Mesendoderm (in vitro differentiated cells): ENCODE data around the gene SEC11A.
A peak's percentile ranks its signal among the peaks of the same experiment; 100 is the strongest.
"Not testable (repeated sequence)": the region's sequence is repeated elsewhere in the genome, so short reads cannot be mapped to it uniquely, and the experiment has no call there.

Source experiments
- DNase-seq: peaks from one replicate; pipeline ENCODE4 v3.0.0; 2013
- H2AK5ac ChIP-seq: 2 replicates; pipeline ENCODE4 v1.6.1; 2013; ENCODE audit warnings: low read length, inconsistent platforms
- H2BK120ac ChIP-seq: 2 replicates; pipeline ENCODE4 v1.6.1; 2013; ENCODE audit warnings: low read depth, mild to moderate bottlenecking, low read length, moderate library complexity, mixed read lengths
- H2BK15ac ChIP-seq: replicated peaks from 2 replicates; pipeline ENCODE4 v1.6.1; 2013; ENCODE audit warnings: low read depth, mild to moderate bottlenecking, moderate library complexity
- H2BK5ac ChIP-seq: 2 replicates; pipeline ENCODE4 v1.6.1; 2013; ENCODE audit warnings: low read length, inconsistent platforms
- H3K18ac ChIP-seq: 2 replicates; pipeline ENCODE4 v1.6.1; 2013; ENCODE audit warnings: mild to moderate bottlenecking, low read length, mixed read lengths
- H3K23ac ChIP-seq: one replicate; pipeline ENCODE4 v1.6.1; 2013; ENCODE audit warnings: low read length
- H3K27ac ChIP-seq: 2 replicates; pipeline ENCODE4 v1.5.1; 2013; ENCODE audit warnings: low read depth, mild to moderate bottlenecking, inconsistent platforms, low read length, moderate library complexity
- H3K27me3 ChIP-seq: 2 replicates; pipeline ENCODE4 v1.6.1; 2013; ENCODE audit warnings: low read length, control low read depth, mild to moderate bottlenecking, inconsistent platforms; ENCODE audit not compliant: insufficient read depth, poor library complexity
- H3K36me3 ChIP-seq: 2 replicates; pipeline ENCODE4 v1.6.1; 2013; ENCODE audit warnings: low read length, inconsistent platforms; ENCODE audit not compliant: control insufficient read depth, insufficient read depth
- H3K4ac ChIP-seq: one replicate; pipeline ENCODE4 v1.6.1; 2013; ENCODE audit warnings: low read depth, mild to moderate bottlenecking, low read length, moderate library complexity
- H3K4me1 ChIP-seq: 2 replicates; pipeline ENCODE4 v1.6.1; 2013; ENCODE audit warnings: low read depth, low read length, inconsistent platforms; ENCODE audit not compliant: control insufficient read depth
- H3K4me2 ChIP-seq: 2 replicates; pipeline ENCODE4 v1.6.1; 2013; ENCODE audit warnings: low read length
- H3K4me3 ChIP-seq: 2 replicates; pipeline ENCODE4 v1.5.1; 2013; ENCODE audit warnings: mild to moderate bottlenecking, low read length
- H3K56ac ChIP-seq: one replicate; pipeline ENCODE4 v1.6.1; 2013; ENCODE audit warnings: low read length
- H3K79me1 ChIP-seq: 2 replicates; pipeline ENCODE4 v1.6.1; 2013; ENCODE audit warnings: low read length, inconsistent platforms
- H3K79me2 ChIP-seq: 2 replicates; pipeline ENCODE4 v1.6.1; 2013; ENCODE audit warnings: mild to moderate bottlenecking, low read length; ENCODE audit not compliant: control insufficient read depth, insufficient read depth
- H3K9ac ChIP-seq: 2 replicates; pipeline ENCODE4 v1.6.1; 2013; ENCODE audit warnings: low read length, inconsistent platforms
- H4K5ac ChIP-seq: one replicate; pipeline ENCODE4 v1.6.1; 2013; ENCODE audit warnings: low read length
- H4K8ac ChIP-seq: one replicate; pipeline ENCODE4 v1.6.1; 2013; ENCODE audit warnings: low read depth, mild to moderate bottlenecking, control low read depth, low read length, moderate library complexity
- WGBS: extraction: QIAGEN DNeasy Blood & Tissue Kit; methylation state at CpG from one replicate; pipeline ENCODE4 v1.1.7; 2013; ENCODE audit warnings: low lambda C conversion rate, missing lambda C conversion rate; ENCODE audit not compliant: insufficient coverage; ENCODE audit errors: extremely low coverage; 5-methylcytosine and 5-hydroxymethylcytosine counted together

Gene SEC11A

GRCh38 chr15:84752195-84752594 is 36.3 kb upstream of the SEC11A start:
- Histone ChIP-seq H3K4me3 (no peak overlapping the region), H3K23ac (no peak overlapping the region), H3K27ac (no peak overlapping the region), H3K4me2 (no peak overlapping the region), H4K5ac (no peak overlapping the region), H3K4me1 (peaks cover 8% of the 10 kb centered on the region), H3K27me3 (no peaks in the 10 kb centered on the region), H3K18ac (no peak overlapping the region), H4K8ac (no peak overlapping the region), H3K79me2 (peaks cover 75% of the 10 kb centered on the region), H3K4ac (no peak overlapping the region), H3K56ac (no peak overlapping the region), H2BK15ac (no peak overlapping the region), H3K36me3 (no peaks in the 10 kb centered on the region), H2BK120ac (no peak overlapping the region), H2AK5ac (no peak overlapping the region), H2BK5ac (no peak overlapping the region), H3K79me1 (peaks cover 8% of the 10 kb centered on the region), H3K9ac (no peak overlapping the region)
- no peak for DNase-seq
- WGBS, result no CpG with 5 or more reads among the region's 1 CpG

DNA sequence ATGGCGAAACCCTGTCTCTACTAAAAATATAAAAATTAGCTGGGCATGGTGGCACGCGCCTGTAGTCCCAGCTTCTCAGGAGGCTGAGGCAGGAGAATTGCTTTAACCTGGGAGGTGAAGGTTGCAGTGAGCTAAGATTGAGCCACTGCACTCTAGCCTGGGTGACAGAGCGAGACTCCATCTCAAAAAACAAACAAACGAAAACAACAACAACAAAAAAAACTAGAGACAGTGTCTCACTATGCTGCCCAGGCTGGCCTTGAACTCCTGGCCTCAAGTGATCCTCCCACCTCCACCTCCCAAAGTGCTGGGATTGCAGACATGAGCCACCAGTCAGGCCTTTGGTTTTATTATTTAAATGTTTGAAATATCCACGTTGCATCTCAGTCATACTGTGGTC is 35.8 kb upstream of the SEC11A start:
- H3K4me1 ChIP-seq, H3K4me3 ChIP-seq, H3K27ac ChIP-seq, H3K23ac ChIP-seq, H3K56ac ChIP-seq, H2BK15ac ChIP-seq, H3K36me3 ChIP-seq, DNase-seq, H2AK5ac ChIP-seq, H2BK120ac ChIP-seq, H3K79me1 ChIP-seq, H3K27me3 ChIP-seq, H3K9ac ChIP-seq, H4K8ac ChIP-seq, H4K5ac ChIP-seq, H3K4me2 ChIP-seq, H2BK5ac ChIP-seq, H3K4ac ChIP-seq, H3K18ac ChIP-seq: not testable (repeated sequence)
- no CpG with 5 or more reads among the region's 6 CpGs for WGBS
- H3K79me2 ChIP-seq, result peaks cover 70% of the 10 kb centered on the region

GRCh38 chr15:84750583-84751092 is 34.7 kb upstream of the SEC11A start:
- H3K4me1 ChIP-seq, result peaks cover 5% of the 10 kb centered on the region
- H3K9ac ChIP-seq, result peak overlapping the region; percentile 62
- no peak overlapping the region for H3K4me3 ChIP-seq
- peak; percentile 61 for DNase-seq
- no peak overlapping the region for H4K8ac ChIP-seq
- H3K27ac ChIP-seq, result peak overlapping the region; percentile 26
- no peak overlapping the region for H3K23ac ChIP-seq
- no CpG with 5 or more reads among the region's 2 CpGs for WGBS
- no peak overlapping the region for H2BK15ac ChIP-seq
- no peak overlapping the region for H2AK5ac ChIP-seq
- H3K56ac ChIP-seq, result peak overlapping the region; percentile 52
- H2BK5ac ChIP-seq, result no peak overlapping the region
- H3K18ac ChIP-seq, result peak overlapping the region; percentile 31
- no peaks in the 10 kb centered on the region for H3K36me3 ChIP-seq
- H3K4ac ChIP-seq, result no peak overlapping the region
- peaks cover 60% of the 10 kb centered on the region for H3K79me2 ChIP-seq
- H4K5ac ChIP-seq, result no peak overlapping the region
- H3K27me3 ChIP-seq, result no peaks in the 10 kb centered on the region
- H3K4me2 ChIP-seq, result peak overlapping the region; percentile 8
- no peak overlapping the region for H2BK120ac ChIP-seq
- peaks cover 3% of the 10 kb centered on the region for H3K79me1 ChIP-seq

DNA sequence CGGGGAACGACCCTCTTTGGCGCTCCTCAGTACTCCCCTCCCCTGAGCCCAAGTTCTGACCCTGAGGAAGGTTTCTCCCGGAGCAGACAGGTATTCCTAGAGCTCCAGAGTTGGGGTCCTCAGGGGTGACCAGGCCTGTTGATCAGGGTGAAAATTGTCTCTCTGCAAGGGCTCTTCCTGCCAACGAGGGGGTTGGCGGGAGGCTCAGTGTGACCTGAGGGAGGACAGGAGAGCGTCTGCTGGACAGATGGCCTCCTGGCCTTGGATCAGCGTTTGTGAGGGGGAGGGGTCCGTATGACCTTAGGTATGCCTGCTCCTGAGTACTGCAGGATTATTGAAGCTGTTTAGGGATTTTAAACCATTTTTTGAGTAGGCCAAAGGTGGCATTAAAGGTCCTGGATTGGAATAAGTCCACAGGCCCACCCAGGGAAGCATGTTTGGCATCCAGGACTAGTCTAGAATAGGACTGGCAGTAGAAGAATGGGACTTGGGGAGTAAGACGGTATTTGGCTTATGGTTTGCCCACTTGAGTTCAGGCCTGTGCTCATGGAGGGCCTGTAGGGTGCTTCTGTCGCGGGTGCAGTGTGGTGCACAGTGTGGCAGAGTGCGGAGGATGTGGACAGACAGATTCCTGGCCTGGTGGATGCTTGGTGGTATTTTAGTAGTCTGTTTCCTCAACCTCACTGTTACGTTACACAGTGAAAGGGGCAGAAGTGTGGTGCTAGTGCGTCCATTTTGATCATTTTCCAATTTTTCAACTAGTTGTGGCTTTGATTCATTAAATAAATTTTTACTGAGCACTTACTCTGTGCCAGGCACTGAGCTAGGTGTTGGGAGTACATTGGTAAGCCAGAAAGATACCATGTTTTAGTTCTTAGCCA is 33.4 kb upstream of the SEC11A start:
- Histone ChIP-seq H3K9ac (peak overlapping the region; percentile 83), H2BK15ac (no peak overlapping the region), H3K23ac (peak overlapping the region; percentile 24), H3K79me1 (peaks cover 3% of the 10 kb centered on the region), H3K4me1 (peaks cover 5% of the 10 kb centered on the region), H3K4ac (peak overlapping the region; percentile 98), H4K5ac (no peak overlapping the region), H3K4me3 (peak overlapping the region; percentile 49), H3K36me3 (no peaks in the 10 kb centered on the region), H3K18ac (peak overlapping the region; percentile 99), H2AK5ac (no peak overlapping the region), H2BK5ac (peak overlapping the region; percentile 64), H2BK120ac (no peak overlapping the region), H3K27me3 (no peaks in the 10 kb centered on the region), H3K79me2 (peaks cover 50% of the 10 kb centered on the region), H4K8ac (no peak overlapping the region), H3K56ac (peak overlapping the region; percentile 89), H3K4me2 (peak overlapping the region; percentile 84), H3K27ac (peak overlapping the region; percentile 97)
- WGBS, result no CpG with 5 or more reads among the region's 15 CpGs
- DNase-seq, result peak; percentile 49

- no peak within 1 kb of the TSS for H2BK15ac ChIP-seq
- peaks cover 5% of the 10 kb centered on the region for H3K4me1 ChIP-seq
- peak within 1 kb of the TSS; percentile 84 for H3K4me2 ChIP-seq
- H3K56ac ChIP-seq, result peak within 1 kb of the TSS; percentile 89
- H2BK120ac ChIP-seq, result peak within 1 kb of the TSS; percentile 66
- peak within 1 kb of the TSS; percentile 98 for H3K4ac ChIP-seq
- H4K8ac ChIP-seq, result no peak within 1 kb of the TSS
- no CpG with 5 or more reads among the region's 127 CpGs for WGBS
- H3K79me2 ChIP-seq, result peaks cover 42% of the 10 kb centered on the region
- H3K23ac ChIP-seq, result peak within 1 kb of the TSS; percentile 24
- H2AK5ac ChIP-seq, result no peak within 1 kb of the TSS
- H3K27ac ChIP-seq, result peak within 1 kb of the TSS; percentile 97
- H3K9ac ChIP-seq, result peak within 1 kb of the TSS; percentile 83
- H3K36me3 ChIP-seq, result no peaks in the 10 kb centered on the region
- peak; percentile 74 for DNase-seq
- no peak within 1 kb of the TSS for H4K5ac ChIP-seq
- peak within 1 kb of the TSS; percentile 99 for H3K18ac ChIP-seq
- no peaks in the 10 kb centered on the region for H3K27me3 ChIP-seq
- H3K4me3 ChIP-seq, result peak within 1 kb of the TSS; percentile 50
- H2BK5ac ChIP-seq, result peak within 1 kb of the TSS; percentile 64
- peaks cover 3% of the 10 kb centered on the region for H3K79me1 ChIP-seq
Observed at GRCh38 chr15:84748274-84749110, 32.6 kb upstream of the SEC11A start, which contains the start of gene ZNF592. Gene ZNF592, plus strand, starts transcription at chr15:84748592. Its CDS starts 34,084 bp downstream, at chr15:84782676.
